Myocyte (in vitro differentiated cells): ENCODE data around the gene EPB41L5. TPM values are rescaled to one million over a fixed set of nuclear protein-coding genes. Genes with fewer than 3 reads are reported as not detected.

ENCODE experiments used
- DNase-seq: peaks from one replicate; pipeline ENCODE4 v3.0.0-alpha.2; 2012; ENCODE audit warnings: low read depth
- total RNA-seq: library from RNA; depleted of rRNA; stranded (reverse); fragments of >200 nt; gene quantifications from 2 replicates; pipeline ENCODE4 v1.2.3, GENCODE V29; 2014

Gene EPB41L5
- total RNA-seq, 1 donor from 2014 or later, result 8.2 TPM

DNA sequence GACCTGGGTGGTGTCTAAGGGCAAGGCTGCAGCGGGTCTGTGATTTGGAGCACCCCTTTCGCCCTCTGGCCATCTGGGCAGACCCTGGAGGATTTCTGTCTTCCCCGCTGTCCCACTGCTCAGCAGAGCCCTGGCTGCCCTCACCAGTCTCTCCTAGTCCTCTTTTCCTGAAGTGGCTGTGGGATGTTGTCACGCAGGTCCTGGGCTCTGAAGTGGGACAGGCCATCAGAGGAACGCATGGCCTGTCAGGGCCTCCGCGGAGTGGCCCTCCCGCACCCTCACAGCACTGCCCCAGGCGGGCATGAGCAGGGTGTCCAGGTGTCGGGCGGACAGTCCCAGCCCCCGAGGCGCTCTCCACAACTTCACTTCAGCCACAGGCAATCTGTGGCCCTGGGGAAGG is 211.4 kb downstream of the EPB41L5 start:
- no peak for DNase-seq

- DNase-seq, result no peak
Measured at GRCh38 chr2:120224735-120225548, 212.1 kb downstream of the EPB41L5 start.

DNA sequence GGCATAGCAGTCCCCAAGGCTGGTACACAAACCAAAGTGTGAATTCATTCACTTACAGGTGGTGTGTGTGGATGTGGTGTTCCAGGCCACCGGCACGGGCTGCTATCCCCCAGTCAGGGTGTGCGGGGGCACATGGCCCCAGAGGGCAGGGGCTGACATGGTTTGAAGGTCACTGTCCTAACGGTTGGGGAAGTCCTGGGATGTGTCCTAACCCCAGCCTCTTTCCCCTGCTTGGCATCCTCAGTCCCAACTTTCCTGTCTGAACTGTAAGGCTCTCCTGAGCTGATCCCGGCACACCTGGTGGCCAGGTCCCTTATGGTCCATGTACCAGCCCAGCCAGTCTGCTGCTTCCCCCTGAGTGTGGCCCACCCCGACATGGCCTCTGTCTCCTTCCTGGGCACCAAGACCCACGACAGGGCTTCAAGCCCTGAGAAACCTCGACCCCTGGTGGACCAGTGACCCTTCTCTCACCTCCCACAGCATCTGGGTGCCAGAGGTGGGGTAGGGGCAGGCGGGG is 212.7 kb downstream of the EPB41L5 start:
- DNase-seq, result no peak

- DNase-seq, result no peak
Measured at GRCh38 chr2:120226316-120226715, 213.4 kb downstream of the EPB41L5 start.

DNA sequence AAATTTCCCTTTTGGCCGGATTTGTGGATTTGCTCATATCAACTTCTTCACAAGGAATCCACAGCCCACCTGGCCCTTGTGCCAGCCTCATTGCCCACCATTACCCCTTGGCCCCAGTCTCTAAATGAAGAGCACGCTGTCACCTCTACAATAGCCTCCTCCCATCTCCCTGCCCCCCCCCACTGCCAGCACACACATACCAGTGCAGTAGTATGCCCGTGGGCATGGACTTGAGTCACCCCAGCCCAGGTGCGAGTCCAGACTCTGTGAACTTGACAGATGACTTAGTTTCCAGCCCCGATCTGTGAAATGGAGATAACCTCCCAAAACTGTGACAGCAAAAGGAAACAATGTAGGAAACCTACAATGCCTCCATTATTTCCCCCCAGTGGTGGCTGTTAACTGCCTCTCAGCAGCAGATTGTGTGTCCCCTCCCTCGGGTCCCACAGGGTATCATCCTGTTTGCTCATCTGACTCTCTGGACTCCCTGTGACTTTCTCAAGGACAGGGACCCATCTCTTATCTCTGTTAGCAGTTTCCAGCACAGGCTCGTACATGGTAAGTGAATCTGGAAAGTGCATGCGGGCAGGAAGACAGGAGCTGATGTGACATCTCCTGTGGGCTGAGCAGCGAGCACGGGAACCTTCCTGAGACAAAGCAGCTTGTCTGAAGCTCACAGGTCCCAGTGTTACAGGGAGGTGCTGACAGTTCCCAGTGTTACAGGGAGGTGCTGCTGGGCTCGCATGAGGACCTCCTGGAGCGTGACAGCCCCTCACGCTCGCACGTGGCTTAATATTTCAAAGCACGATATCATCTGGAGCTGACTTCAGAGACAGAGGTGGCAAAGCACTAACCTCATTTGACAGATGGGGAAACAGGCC is 214.5 kb downstream of the EPB41L5 start:
- DNase-seq, result no peak

DNA sequence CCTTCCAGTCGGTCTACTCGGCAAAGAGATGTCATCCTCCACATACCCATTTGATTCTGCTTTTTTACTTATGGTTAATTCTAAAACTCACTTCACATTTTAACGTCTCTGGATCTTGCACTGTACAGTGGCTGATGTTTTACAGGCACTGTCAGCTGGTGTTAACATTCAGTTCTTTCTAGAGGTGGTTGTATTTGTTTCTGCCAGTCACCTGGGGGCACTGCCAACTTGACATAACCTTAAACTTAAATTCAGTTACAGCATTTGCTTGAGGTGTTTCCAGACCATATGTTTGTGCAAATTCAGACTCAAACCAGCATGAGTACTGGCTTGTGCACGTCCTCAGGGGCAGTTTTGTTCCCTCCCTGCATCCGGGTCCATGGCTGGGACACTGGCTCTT is 215.6 kb downstream of the EPB41L5 start:
- no peak for DNase-seq

Other genes starting within 250 kb of the EPB41L5 start
- 27.1 and 27.6 TPM in 2 replicates for gene TMEM185B, start 210.3 kb downstream of the EPB41L5 start, total RNA-seq
- gene RALB, start 239.8 kb downstream of the EPB41L5 start, total RNA-seq, result 34.2 and 34.5 TPM in 2 replicates